Tongue (tissue), 2 donors: ENCODE data around the gene ZBTB40. TPM values are rescaled to one million over a fixed set of nuclear protein-coding genes. Genes with fewer than 3 reads are reported as not detected.

Source experiments
- DNase-seq: peaks from one replicate; pipeline ENCODE4 v3.0.0-alpha.2; 2015
- total RNA-seq: library from RNA; depleted of rRNA; stranded (reverse); fragments of >200 nt; gene quantifications from one replicate; pipeline ENCODE4 v1.2.3, GENCODE V29; 2014

Gene ZBTB40
- total RNA-seq, 1 donor from 2014 or later: 12.9 TPM

DNA sequence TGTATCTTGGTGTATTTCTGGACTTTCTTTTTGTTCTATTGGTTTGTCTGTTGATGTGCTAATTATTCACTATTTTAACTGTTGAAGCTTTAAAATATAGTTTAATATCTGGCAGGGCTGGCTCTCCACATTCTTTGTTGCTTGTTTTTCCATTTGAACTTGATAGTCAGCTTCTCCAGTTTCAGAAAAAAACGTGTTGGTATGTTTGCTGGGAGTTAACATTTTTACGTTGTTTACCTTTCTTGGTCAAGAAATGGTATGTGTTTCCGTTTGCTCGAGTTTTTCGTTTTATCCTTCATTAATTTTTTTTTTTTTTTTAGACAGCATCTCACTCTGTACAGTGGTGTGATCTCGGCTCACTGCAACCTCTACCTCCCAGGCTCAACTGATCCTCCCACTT is 16.9 kb upstream of the ZBTB40 start:
- DNase-seq: no peak

DNA sequence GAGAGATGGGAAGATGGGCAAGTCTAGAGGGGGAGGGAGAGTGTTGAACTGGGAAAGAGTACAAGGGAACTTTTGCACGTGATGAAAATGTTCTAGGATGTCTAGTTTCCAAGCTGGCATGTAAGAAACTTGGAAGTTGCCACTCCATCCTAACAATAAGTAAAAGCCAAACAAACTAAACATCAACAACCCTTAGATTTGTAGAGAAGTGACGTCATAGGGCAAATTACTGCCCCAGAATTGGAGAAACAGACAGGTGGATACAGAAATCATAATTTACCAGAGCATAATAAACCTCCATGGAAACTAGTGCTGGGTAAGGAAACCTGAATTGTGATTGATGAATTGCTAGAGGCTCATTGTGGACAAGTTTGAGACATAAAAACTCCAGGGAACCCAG is 14.7 kb upstream of the ZBTB40 start:
- no peak for DNase-seq

DNA sequence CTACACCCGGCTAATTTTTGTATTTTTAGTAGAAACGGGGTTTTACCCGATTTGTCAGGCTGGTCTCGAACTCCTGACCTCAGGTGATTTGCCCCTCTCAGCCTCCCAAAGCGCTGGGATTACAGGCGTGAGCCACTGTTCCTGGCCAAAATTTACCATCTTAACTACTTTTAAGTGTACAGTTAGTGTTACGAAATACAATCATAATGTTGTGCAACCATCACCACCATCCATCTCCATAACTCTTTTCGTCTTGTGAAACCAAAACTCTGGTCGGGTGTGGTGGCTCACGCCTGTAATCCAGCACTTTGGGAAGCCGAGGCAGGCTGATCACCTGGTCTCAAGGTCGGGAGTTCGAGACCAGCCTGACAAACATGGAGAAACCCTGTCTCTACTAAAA is 14.1 kb upstream of the ZBTB40 start:
- no peak for DNase-seq

DNA sequence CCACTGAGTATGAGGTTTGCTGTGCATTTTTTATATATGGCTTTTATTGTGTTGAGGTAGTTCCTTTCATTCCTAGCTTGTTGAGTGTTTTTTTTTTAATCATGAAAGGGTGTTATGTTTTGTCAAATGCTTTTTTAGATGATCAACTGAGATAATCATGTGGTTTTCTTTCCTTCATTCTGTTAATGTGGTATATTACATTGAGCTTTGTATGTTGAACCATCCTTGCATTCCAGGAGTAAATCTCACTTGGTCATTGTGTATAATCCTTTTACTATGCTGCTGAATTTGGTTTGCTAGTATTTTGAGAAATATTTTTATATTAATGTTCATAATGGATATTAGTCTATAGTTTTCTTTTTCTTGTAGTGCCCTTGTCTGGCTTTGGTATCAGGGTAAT is 11.1 kb upstream of the ZBTB40 start:
- no peak for DNase-seq

DNA sequence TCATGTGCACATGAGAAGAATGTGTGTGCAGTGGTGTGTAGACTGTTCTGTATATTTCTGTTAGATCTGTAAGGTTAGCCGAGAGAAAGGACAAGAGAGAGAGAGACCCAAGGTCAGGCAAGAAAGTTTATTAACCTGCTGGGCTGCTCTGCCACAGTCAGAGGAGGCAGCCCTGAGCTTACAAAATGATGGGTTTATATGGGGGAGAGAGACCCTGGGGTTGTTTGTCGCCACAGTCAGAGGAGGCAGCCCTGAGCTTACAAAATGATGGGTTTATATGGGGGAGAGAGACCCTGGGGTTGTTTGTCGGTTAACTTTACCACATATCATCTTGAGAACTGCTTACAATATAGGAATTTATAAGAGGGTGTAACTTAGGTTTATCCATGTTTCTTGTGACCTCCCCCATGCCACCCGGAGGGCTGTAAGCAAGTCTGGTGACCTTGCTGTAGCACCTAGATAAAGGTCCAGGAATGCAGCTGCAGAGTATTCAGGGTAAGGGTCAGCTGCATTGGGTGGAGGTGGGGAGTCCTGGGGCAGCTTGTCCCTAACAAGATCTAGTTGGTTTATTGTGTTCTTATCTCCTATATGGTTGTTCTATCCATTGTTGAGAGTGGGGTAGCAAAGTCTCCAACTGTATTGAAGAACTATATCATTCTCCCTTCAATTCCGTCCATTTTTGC is 9.3 kb upstream of the ZBTB40 start:
- DNase-seq: no peak

DNA sequence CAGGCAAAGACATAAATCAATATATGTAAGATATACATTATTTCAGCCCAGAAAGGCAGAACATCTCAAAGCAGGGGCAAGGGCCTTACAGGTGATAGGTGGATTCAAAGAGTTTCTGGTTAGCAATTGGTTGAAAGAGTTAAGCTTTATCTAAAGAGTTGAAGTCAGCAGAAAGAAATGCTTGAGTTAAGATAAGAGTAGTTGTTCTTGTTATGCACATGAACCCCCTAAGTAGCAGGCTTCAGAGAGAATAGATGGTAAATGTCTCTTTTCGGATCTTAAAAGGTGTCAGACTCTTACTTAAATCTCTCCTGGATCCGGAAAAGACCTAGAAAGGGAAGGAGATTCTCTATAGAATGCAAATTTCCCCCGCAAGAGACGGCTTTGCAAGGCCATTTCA is 8.3 kb upstream of the ZBTB40 start:
- no peak for DNase-seq

DNA sequence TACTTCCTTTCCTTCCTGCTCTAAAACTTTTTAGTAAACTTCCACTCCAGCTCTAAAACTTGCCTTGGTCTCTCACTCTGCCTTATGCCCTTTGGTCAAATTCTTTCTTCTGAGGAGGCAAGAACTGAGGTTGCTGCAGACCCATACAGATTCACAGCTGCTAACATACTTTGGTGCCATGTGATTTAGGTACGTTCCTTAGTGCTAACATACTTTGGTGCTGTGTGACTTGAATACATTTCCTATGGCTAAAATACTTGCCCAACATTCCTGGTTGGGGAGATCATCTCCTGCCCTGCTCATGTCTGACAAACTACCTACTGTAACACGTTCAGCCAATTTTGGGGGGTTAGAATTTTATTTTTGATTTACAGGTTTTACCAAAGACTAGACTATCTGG is 6.8 kb upstream of the ZBTB40 start:
- DNase-seq: no peak

DNA sequence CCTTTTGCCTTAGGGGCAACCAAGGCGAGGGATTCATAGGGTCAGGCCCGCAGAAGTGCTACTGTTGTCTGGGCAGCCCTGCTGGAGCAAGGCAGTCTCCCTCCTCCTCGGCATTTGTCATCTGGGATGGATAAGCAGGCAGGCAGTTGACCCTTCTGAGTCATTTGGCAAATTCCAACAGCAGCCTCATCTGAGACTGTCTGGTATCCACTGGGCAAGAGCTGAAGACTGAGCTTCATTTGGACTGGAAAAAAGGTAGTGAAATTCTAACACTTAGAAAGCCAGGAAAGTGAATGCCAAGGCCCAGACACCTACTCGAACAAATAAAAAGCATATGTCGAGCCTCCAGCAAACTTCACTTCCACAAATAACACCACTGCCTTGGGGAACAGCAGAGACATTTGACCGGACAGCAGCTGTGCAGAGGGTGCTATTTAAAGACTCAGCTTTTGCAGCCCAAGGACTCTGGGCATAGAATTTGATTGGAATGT is 4.0 kb upstream of the ZBTB40 start:
- DNase-seq: peak; percentile 79

DNA sequence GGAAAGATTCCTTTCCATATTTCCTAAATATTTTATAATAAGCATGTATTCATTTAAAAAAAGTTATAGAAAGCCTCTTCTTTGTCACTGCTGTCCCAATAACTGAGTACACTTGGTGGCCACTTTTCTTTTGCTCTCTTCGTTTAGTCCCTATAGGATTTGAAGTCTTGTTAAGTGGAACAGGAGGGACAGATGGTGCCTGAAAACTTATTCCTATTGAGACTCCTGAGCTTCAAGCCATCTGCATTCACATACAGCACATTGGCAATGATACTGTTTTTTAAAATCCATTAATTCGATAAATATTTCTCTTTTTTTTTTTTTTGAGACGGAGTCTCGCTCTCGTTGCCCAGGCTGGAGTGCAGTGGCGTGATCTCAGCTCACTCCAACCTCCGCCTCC is 2.0 kb upstream of the ZBTB40 start:
- peak; percentile 21 for DNase-seq

DNA sequence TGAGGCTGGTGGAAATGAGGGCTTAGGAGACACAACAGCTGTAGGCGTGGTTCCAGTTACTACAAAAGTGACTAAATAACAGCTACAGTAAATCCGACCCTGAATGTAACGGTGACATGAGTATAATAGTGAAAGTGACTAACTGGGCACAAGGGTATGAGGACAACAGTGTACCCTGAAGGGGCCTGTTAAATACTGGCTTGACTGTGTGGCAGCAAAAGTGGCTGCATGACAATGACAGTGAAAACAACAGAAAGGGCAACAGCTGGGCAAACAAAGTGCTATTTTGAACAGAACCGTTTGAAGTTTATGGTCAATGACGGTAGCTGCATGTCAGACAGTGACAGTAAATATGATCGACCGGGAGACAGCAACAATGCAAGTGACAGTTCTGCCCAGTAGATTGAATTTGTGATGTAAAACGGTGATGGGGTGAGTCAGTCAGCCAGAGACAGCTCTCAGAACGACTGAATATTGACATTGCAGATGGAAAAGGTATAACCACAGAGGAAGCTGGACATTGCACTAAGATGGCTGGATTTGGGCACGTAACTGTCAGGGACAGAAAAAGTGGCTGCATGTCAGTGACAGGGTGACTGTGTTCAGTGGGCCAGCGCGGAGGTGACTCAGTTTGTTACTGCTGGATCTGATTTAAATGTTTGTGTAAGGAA is 1.2 kb upstream of the ZBTB40 start:
- peak; percentile 57 for DNase-seq

DNA sequence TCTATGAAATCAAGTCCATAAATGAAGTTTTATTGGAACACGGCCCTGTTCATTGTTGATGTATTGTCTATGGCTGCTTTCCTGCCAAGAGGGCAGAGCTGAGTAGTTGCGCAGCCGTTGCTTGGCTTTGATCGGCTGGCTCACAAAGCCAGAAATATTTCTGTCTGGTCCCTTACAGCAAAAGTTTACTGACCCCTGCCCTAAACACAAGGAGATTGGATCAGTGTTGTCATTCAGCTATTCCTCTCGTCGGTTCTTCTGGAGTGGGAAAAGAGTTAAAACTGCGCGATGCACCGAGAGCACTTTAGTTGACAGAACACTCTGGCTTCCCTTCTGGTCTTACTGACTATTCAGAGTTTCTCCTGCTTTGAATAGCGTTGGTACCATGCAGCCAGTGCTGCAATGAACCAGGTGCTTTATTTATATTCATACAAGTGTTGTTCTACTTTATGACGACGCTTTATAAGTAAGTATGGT is 868 bp downstream of the ZBTB40 start:
- DNase-seq: no peak

DNA sequence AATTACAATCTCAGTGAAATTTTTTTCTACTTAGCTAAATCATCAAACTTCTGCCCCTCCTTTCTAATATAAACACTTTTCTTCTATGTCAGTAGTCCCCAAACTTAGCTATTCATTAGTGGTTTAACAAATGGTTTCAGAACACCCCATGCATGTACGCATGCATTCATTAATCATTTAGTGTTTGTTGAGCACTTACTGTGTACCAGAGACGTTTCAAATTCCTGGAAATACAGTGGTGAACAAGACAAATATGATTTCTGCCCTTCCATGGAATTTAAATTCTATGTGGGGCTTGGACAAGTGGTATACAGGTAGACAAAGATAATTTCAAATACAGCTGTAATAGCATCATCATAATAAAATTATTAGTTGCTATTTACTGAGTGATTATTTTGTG is 1.5 kb downstream of the ZBTB40 start:
- no peak for DNase-seq

DNA sequence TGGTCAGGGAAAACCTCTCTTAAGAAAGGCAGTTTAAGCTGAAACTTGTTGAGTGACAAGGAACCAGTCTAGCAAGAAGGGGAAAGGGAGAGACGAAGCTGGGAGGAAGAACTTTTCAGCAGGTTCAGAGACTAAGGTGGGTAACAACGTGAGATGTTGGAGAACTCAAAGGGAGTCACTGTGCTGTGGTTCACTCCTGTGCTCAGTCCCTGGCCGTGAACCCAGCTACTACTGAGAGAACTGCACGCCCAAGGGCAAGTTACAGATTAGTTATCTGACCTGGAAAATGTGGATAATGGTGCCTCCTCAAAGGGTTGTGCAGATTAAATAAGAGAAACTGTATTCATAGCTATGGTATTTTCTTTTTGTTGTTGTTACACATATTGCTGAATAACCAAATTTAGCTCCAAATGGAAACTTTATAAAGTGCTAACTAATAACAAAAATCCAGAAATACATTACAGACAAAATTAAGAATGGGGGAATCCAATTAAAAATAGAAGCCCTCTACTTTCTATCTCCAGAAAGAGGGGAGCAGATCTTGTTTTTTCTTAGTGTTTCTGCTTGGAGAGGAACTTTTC is 2.9 kb downstream of the ZBTB40 start:
- DNase-seq: peak; percentile 49

DNA sequence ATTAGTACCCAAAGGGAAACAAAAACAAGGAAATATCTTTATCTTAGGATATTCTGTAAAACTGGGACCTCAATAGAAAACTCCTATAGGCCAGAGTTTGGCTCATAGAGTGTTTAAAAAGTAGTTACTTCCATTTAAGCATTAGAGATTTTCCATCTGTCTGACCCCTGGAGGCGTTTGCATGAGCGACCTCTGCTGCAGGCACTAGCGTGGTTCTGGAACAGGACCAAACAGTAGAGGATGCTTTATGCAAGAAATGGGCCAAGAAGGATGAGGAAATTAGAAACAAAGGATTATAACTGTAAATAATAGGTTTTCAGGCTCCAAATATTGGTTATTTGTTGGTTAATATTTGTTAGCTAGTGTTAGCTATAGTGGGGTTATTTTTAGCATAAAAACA is 5.7 kb downstream of the ZBTB40 start:
- DNase-seq: peak; percentile 17

DNA sequence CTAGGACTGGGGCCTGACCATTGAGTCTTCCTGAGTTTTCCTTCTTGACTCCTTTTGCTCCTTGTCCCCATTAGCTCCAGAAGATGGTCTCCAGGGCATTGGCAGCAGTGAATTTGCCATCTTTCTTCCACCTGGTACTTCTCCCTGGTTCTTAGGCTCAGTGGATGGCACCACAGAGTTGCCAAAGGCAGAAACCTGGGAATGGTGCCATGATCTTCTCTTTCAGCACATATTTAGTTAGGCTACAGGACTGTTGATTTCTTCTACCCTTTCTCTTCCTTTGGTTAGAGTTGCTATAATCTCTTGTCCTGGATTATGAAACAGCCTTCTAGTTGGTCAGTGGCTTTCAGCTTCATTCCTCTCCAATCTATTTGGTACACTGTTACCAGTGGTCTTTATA is 6.2 kb downstream of the ZBTB40 start:
- no peak for DNase-seq

DNA sequence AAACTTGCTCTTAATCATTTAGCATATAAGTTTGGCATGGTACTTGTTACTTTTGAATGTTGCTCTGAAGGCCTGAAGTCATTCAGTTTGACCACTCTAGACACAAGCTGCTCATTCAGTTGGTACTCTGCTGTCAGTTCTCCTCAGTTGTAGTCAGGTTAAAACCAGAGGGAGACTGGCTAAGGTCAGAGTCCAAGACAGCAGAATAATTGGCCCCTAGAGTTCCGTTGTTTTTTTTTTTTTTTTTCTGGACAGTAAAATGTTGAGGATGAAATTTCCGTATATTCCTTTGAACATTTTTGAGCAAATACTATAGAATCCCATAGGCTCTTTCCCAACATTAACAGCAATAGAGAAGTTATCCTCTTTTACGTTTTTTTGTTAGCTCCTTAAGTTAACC is 9.4 kb downstream of the ZBTB40 start:
- DNase-seq: no peak

DNA sequence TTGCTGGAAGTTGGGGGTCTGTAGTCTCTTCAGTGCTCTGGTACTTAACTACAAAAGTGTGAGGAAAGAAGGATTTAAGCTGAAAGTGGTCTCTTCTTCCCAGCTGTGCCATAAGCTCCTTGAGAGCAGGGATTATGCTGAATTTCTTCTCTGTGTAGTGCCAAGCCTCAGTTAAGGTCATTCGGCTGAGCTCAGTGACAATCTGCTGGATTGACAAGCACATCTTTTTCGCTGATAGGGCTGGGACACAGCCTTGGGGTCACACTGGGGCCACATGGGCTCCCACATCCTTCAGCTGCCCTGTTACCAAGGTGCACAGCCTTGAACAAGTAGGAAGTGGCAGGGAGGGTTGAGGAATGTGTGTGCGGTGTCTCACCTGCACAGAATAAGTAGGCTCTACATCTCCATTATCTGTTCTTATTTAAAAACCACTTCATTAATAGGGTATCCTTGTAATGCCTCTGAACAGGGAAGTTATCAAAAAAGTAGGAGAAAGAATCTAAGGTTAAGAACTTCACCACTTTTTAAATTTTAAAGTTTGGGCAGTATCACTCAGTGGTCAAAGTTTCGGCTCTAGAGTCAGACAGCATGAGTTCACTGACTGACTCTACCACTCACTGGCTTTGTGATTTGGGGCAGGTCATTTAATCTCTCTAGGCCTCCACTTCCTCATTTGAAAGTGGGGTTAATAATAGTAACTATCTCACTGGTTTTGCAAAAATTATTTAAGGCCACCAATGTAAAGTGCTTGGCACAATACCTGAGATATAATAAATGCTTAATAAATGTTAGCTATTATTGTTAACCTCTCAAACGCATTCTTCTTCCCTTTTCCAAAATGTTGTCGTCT is 10.3 kb downstream of the ZBTB40 start:
- DNase-seq: no peak

DNA sequence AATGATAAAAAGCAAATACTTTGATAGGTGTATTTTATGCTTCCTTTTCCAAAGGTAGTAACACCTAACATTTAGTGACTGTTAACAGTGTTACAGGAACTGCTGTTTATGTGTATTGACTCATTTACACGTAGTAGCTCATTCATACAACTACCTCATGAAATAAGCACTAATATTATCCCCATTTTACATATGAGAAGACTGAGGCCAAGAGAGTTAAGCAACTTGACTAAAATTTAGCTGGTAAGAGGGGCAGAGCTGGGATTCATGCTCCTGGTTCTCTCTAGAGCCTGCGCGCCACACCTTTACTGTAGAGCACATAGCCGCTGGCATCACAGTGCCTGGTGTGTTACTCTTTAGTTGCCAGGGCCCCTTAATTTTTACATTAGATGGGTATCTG is 11.3 kb downstream of the ZBTB40 start:
- DNase-seq: no peak

DNA sequence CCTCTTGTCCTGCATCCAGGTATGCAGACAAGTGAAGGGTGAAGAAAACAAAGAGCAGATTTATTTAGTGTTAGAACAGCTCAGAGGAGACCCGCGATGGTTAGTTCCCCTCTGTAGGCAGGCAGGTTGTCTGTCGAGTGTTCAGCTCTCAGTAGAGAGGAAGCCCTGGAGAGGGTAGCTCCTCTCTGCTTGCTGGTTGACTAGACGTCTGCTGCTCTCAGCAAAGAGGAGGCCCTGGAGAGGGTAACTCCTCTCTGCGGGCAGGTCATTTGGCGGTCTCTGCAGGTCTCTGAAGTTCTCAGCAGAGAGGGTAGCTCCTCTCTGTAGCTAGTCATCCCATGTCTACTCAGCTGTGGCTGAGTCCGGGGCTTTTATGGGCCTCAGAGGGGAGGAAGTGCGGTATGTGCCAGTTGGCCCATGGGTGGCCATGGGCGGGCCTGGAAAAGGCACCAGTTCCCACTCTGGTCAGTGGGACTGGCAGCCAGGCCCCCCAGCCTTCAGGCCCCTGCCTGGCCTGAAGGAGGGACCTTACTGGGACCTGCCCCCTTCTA is 13.4 kb downstream of the ZBTB40 start:
- DNase-seq: no peak

DNA sequence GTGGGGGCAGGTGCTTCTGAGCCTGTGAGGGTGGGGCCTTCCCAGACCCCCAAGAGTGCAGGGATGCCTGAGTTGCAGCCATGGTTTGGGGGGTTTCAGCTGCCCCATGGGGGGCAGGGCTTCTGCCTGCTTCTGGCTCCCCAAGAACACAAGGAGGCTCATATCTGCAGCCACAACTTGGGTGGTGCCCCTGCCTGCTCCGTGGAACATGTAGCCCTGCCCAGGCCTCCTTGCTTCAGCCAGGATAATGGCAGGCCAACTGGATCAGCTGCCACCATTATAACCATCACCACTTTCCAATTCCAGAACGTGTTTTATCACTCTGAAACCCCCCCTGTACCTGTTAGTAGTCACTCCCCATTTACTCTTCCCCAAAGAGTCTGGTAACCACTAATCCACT is 14.0 kb downstream of the ZBTB40 start:
- no peak for DNase-seq

DNA sequence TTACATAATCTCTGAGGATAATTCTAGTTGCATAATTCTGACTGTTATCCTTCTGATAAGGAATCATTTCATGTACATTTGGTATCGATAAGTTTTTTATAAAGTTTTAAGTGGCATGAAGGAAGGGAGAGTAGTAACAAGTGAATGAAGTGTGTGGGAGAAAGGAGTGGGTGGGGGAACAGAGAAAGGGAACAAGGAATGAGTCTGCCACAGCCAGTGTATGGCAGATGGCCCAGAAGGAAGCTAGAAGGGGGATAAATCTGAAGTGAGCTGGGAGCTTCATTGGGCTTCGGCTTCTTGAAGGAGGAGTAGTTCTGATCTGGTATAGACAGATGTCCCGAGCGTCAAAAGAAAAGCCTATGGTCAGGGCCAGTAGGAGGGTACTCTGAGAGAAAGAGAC is 18.6 kb downstream of the ZBTB40 start:
- DNase-seq: no peak

DNA sequence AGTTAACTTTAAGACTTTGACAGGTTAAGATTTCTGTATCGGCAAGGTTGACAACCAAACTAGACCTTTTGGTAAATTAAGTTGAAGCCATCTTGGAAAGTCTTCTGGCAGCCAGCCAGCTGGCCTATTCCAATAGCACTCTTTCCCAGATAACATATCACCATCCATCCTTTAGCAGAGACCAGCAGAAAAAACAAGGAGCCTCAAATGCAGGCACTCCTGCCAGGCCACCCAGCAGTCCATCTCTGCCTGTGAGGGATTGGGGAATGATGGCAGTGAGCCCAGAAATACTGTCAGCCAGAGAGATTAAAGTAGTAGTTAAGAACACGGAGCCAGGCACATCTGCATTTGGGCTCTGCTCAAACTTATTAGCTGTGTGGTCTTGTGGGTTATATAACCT is 19.4 kb downstream of the ZBTB40 start:
- DNase-seq: peak; percentile 58
